IMR-90 (cell line): ENCODE data around the gene CACNA2D3. TPM values are rescaled to one million over a fixed set of nuclear protein-coding genes. Genes with fewer than 3 reads are reported as not detected.
A peak's percentile ranks its signal among the peaks of the same experiment; 100 is the strongest.

ENCODE experiments used
- ATAC-seq: fragments of 200-7000 bp; cut with Tn5 transposase; 2 replicates; pipeline ENCODE4 v1.9.1; 2020; ENCODE audit warnings: low read depth, mild to moderate bottlenecking, moderate library complexity
- BruUV-seq: library from RNA; stranded (reverse); fragments of 400-500 nt; replicated peaks from 2 replicates; lab custom pipeline; 2021; lab: Mats Ljungman, UMichigan
- CTCF ChIA-PET: fragments of 300-600 bp; formaldehyde crosslinking; extraction: SDS; loops from one replicate; lab custom pipeline; 2021; ENCODE audit warnings: antibody characterized with exemption; lab: Yijun Ruan, JAX
- POLR2A ChIA-PET: fragments of 300-600 bp; sonication (Branson Sonifier 250); formaldehyde crosslinking; loops from one replicate; lab custom pipeline; 2022; ENCODE audit warnings: antibody characterized with exemption; ENCODE audit not compliant: unreplicated experiment; lab: Charles Lee
- DNase-seq: peaks from one replicate; pipeline ENCODE4 v3.0.0; 2013
- H2AFZ ChIP-seq: replicated peaks from 2 replicates; pipeline ENCODE3; 2013; ENCODE audit warnings: low read length, mild to moderate bottlenecking; ENCODE audit not compliant: poor library complexity
- H2AK5ac ChIP-seq: 2 replicates; pipeline ENCODE4 v1.6.1; 2013; ENCODE audit warnings: low read depth, low read length, inconsistent platforms
- H2AK9ac ChIP-seq: replicated peaks from 2 replicates; pipeline ENCODE3; 2013; ENCODE audit warnings: mild to moderate bottlenecking, low read depth, low read length, moderate library complexity; ENCODE audit not compliant: poor library complexity
- H2BK120ac ChIP-seq: 2 replicates; pipeline ENCODE4 v1.6.1; 2013; ENCODE audit warnings: low read depth, low read length, inconsistent platforms
- H2BK15ac ChIP-seq: 3 replicates; pipeline ENCODE4 v1.6.1; 2013; ENCODE audit warnings: low read depth, low read length, inconsistent platforms
- H2BK20ac ChIP-seq: 2 replicates; pipeline ENCODE4 v1.6.1; 2013; ENCODE audit warnings: low read depth, mild to moderate bottlenecking, inconsistent platforms, low read length, moderate library complexity
- H2BK5ac ChIP-seq: 2 replicates; pipeline ENCODE4 v1.6.1; 2013; ENCODE audit warnings: mild to moderate bottlenecking, low read depth, low read length, inconsistent platforms; ENCODE audit not compliant: poor library complexity, severe bottlenecking
- H3K14ac ChIP-seq: replicated peaks from 2 replicates; pipeline ENCODE4 v1.6.1; 2013; ENCODE audit warnings: low read depth, low read length, inconsistent platforms
- H3K18ac ChIP-seq: 2 replicates; pipeline ENCODE4 v1.6.1; 2013; ENCODE audit warnings: low read depth, low read length, control low read depth
- H3K23ac ChIP-seq: 2 replicates; pipeline ENCODE4 v1.6.1; 2013; ENCODE audit warnings: low read depth, low read length, inconsistent platforms
- H3K27ac ChIP-seq: 2 replicates; pipeline ENCODE4 v1.5.1; 2013; ENCODE audit warnings: mild to moderate bottlenecking, control low read depth, low read length; ENCODE audit not compliant: insufficient read depth
- H3K27me3 ChIP-seq: 2 replicates; pipeline ENCODE4 v1.6.1; 2013; ENCODE audit warnings: low read length; ENCODE audit not compliant: control insufficient read depth, insufficient read depth
- H3K36me3 ChIP-seq: 2 replicates; pipeline ENCODE4 v1.6.1; 2013; ENCODE audit warnings: low read length, mixed read lengths; ENCODE audit not compliant: control insufficient read depth, insufficient read depth
- H3K4ac ChIP-seq: 2 replicates; pipeline ENCODE4 v1.6.1; 2013; ENCODE audit warnings: low read depth, low read length, inconsistent platforms
- H3K4me1 ChIP-seq: 2 replicates; pipeline ENCODE4 v1.6.1; 2013; ENCODE audit warnings: low read length, mixed read lengths; ENCODE audit not compliant: control insufficient read depth, insufficient read depth
- H3K4me2 ChIP-seq: 2 replicates; pipeline ENCODE4 v1.6.1; 2013; ENCODE audit warnings: low read depth, mild to moderate bottlenecking, control low read depth, low read length, moderate library complexity
- H3K4me3 ChIP-seq: 2 replicates; pipeline ENCODE4 v1.5.1; 2013; ENCODE audit warnings: low read depth, mild to moderate bottlenecking, control low read depth, low read length, moderate library complexity; ENCODE audit not compliant: insufficient read depth
- H3K56ac ChIP-seq: 2 replicates; pipeline ENCODE4 v1.6.1; 2013; ENCODE audit warnings: low read length, inconsistent platforms; ENCODE audit not compliant: insufficient read depth; ENCODE audit errors: extremely low read depth
- H3K79me1 ChIP-seq, 2 experiments: 2 replicates each; pipeline ENCODE4 v1.6.1; 2013; ENCODE audit warnings: low read length in 2 of 2, inconsistent platforms in 1 of 2, low read depth in 1 of 2
- H3K9ac ChIP-seq: 2 replicates; pipeline ENCODE4 v1.6.1; 2013; ENCODE audit warnings: low read depth, low read length, control low read depth
- H3K9me1 ChIP-seq: 2 replicates; pipeline ENCODE4 v1.6.1; 2013; ENCODE audit warnings: low read length, inconsistent platforms; ENCODE audit not compliant: insufficient read depth
- H3K9me3 ChIP-seq: 2 replicates; pipeline ENCODE4 v1.6.1; 2013; ENCODE audit warnings: low read length; ENCODE audit not compliant: control insufficient read depth, insufficient read depth
- H4K20me1 ChIP-seq: 2 replicates; pipeline ENCODE4 v1.6.1; 2013; ENCODE audit warnings: low read length, inconsistent platforms; ENCODE audit not compliant: insufficient read depth
- H4K5ac ChIP-seq: 2 replicates; pipeline ENCODE4 v1.6.1; 2013; ENCODE audit warnings: mild to moderate bottlenecking, low read depth, low read length, control low read depth
- H4K8ac ChIP-seq, 2 experiments: 2 replicates each; pipeline ENCODE4 v1.6.1; 2013; ENCODE audit warnings: low read depth in 2 of 2, low read length in 2 of 2, control low read depth in 1 of 2, inconsistent platforms in 1 of 2
- H4K91ac ChIP-seq: 2 replicates; pipeline ENCODE4 v1.6.1; 2013; ENCODE audit warnings: low read depth, low read length, inconsistent platforms; ENCODE audit not compliant: insufficient read depth
- BHLHE40 ChIP-seq: fragments of 150-350 bp; IDR thresholded peaks from 2 replicates; pipeline ENCODE4 v1.6.1; 2016; ENCODE audit warnings: mild to moderate bottlenecking, low read depth, low read length
- CEBPB ChIP-seq: IDR thresholded peaks from 2 replicates; pipeline ENCODE4 v1.6.1; 2012; ENCODE audit warnings: low read depth, low read length, improper control_type of control experiment
- CHD1 ChIP-seq: IDR thresholded peaks from 2 replicates; pipeline ENCODE4 v1.6.1; 2012; ENCODE audit warnings: low read depth, low read length, improper control_type of control experiment
- CTCF ChIP-seq: conservative IDR thresholded peaks from 2 replicates; pipeline ENCODE4 v1.5.1; 2012; ENCODE audit warnings: mild to moderate bottlenecking, low read depth, low read length, improper control_type of control experiment
- FOS ChIP-seq: fragments of 150-350 bp; IDR thresholded peaks from 2 replicates; pipeline ENCODE4 v1.6.1; 2016; ENCODE audit warnings: low read depth, low read length
- MAFK ChIP-seq: IDR thresholded peaks from 2 replicates; pipeline ENCODE4 v1.6.1; 2012; ENCODE audit warnings: low read depth, low read length, improper control_type of control experiment
- MAZ ChIP-seq: IDR thresholded peaks from 2 replicates; pipeline ENCODE4 v1.6.1; 2012; ENCODE audit warnings: low read depth, mild to moderate bottlenecking, low read length, improper control_type of control experiment, moderate library complexity, borderline replicate concordance
- MXI1 ChIP-seq: IDR thresholded peaks from 2 replicates; pipeline ENCODE4 v1.6.1; 2012; ENCODE audit warnings: low read depth, mild to moderate bottlenecking, low read length, moderate library complexity, borderline replicate concordance
- NFE2L2 ChIP-seq: fragments of 150-350 bp; IDR thresholded peaks from 2 replicates; pipeline ENCODE4 v1.6.1; 2016; ENCODE audit warnings: low read depth, mild to moderate bottlenecking, low read length
- POLR2A ChIP-seq: IDR thresholded peaks from 2 replicates; pipeline ENCODE4 v1.6.1; 2012; ENCODE audit warnings: mild to moderate bottlenecking, low read depth, low read length
- RAD21 ChIP-seq: IDR thresholded peaks from 2 replicates; pipeline ENCODE4 v1.6.1; 2012; ENCODE audit warnings: low read length, improper control_type of control experiment
- RCOR1 ChIP-seq: IDR thresholded peaks from 2 replicates; pipeline ENCODE4 v1.6.1; 2012; ENCODE audit warnings: mild to moderate bottlenecking, low read length, improper control_type of control experiment; ENCODE audit not compliant: insufficient replicate concordance
- RFX5 ChIP-seq: IDR thresholded peaks from 2 replicates; pipeline ENCODE4 v1.8.0; 2012; ENCODE audit warnings: low read depth, mild to moderate bottlenecking, low read length, moderate library complexity
- SMC3 ChIP-seq: fragments of 150-350 bp; IDR thresholded peaks from 2 replicates; pipeline ENCODE4 v1.6.1; 2016; ENCODE audit warnings: low read depth, mild to moderate bottlenecking, antibody characterized with exemption, low read length, moderate library complexity
- USF2 ChIP-seq: fragments of 150-350 bp; IDR thresholded peaks from 2 replicates; pipeline ENCODE4 v1.6.1; 2017; ENCODE audit warnings: mild to moderate bottlenecking, antibody characterized with exemption, low read length, low read depth
- WGBS, 2 experiments: methylation state at CpG; one replicate each; pipeline versions ENCODE4 v1.1.5 to v1.1.7; 2013; ENCODE audit warnings: missing lambda C conversion rate in 2 of 2; ENCODE audit not compliant: insufficient read length in 1 of 2; ENCODE audit errors: extremely low coverage in 2 of 2; 5-methylcytosine and 5-hydroxymethylcytosine counted together
- dilution Hi-C: fragments of 300-500 bp; cut with HindIII; formaldehyde crosslinking; loops from one replicate; pipeline ENCODE4 v1.14.3; 2018; ENCODE audit warnings: low sequenced_read_pairs; ENCODE audit not compliant: unreplicated experiment
- in situ Hi-C: fragments of 300-500 bp; cut with MboI; formaldehyde crosslinking; loops from 3 replicates; pipeline ENCODE4 v1.14.3; 2019; ENCODE audit warnings: low sequenced_read_pairs, inconsistent platforms, mixed read lengths
- intact Hi-C: fragments of 100-400 bp; cut with micrococcal nuclease; formaldehyde crosslinking; loops from 2 replicates; pipeline ENCODE4 v1.10.0; 2022
- polyA plus RNA-seq, 3 experiments: library from polyadenylated mRNA; depleted of rRNA; stranded (reverse); fragments of >200 nt; gene quantifications; 2 replicates each; pipeline ENCODE4 v1.2.3, GENCODE V29; 2012; ENCODE audit warnings: low replicate concordance in 1 of 3
- total RNA-seq: library from RNA; depleted of rRNA; stranded (reverse); fragments of >200 nt; gene quantifications from 2 replicates; pipeline ENCODE4 v1.2.3, GENCODE V29; 2012
- TF ChIP-seq, protein P1 (sequence below): fragments of 150-350 bp; IDR thresholded peaks from 2 replicates; pipeline ENCODE4 v1.6.1; 2016; ENCODE audit warnings: low read depth, mild to moderate bottlenecking, low read length, moderate library complexity, borderline replicate concordance

CACNA2D3 gene
- total and polyA plus RNA-seq, 2 of the 4 experiments (the other 2 are of a cell fraction) = 0.36 to 0.41 TPM

DNA sequence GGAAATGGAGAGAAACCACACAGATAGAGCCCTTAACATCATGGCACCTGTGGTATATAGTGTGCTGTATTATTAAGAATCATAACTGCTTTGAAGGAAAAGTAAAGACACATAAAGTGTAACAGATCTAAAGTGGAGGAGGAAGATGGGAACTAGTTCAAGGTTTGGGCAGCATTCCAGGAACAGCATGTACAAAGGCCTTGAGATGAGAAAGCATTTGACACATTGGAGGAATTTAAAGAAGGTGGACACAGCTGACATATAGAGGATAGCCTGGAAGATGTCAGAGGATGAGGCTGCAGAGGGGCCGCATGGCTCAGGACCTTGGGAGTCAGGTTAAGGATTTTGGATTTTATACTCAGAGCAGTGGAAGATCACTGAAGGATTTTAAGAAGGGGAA lies 766.5 kb downstream of the CACNA2D3 start:
- ChIA-PET POLR2A (no interaction called here), CTCF (no interaction called here)

More for the DNA sequence above, 766.5 kb downstream of the CACNA2D3 start:
- Histone ChIP-seq H3K27ac (no peak overlapping the region), H3K27me3 (no peaks in the 10 kb centered on the region), H3K4me2 (no peak overlapping the region), H3K9me1 (peaks cover 6% of the 10 kb centered on the region), H3K9ac (no peak overlapping the region), H3K23ac (no peak overlapping the region), H2AK9ac (no peak overlapping the region), H2BK5ac (no peak overlapping the region), H4K91ac (no peak overlapping the region), H3K9me3 (no peaks in the 10 kb centered on the region), H3K36me3 (no peaks in the 10 kb centered on the region), H3K18ac (no peak overlapping the region), H4K5ac (no peak overlapping the region), H4K20me1 (no peaks in the 10 kb centered on the region), H2BK120ac (0 out of 2 replicates have a peak overlapping the region, but pooled peaks have one; percentile 20), H2BK20ac (no peak overlapping the region), H2AK5ac (peak overlapping the region; percentile 61), H4K8ac (no peak overlapping the region), H3K4me3 (no peak overlapping the region), H2BK15ac (peak overlapping the region; percentile 19; the same call in 1 of the 3 replicates), H3K56ac (no peak overlapping the region), H3K4me1 (peaks cover 13% of the 10 kb centered on the region), H3K14ac (no peak overlapping the region), H2AFZ (no peak overlapping the region), H3K4ac (no peak overlapping the region), H3K79me1 (no peaks in the 10 kb centered on the region)
- peak; percentile 24 for DNase-seq
- dilution Hi-C loops (no loop called here), in situ Hi-C loops (loop anchor here (10.0 kb wide), 1 partner anchor 596 kb away; the partner anchor contains the start of gene WNT5A), intact Hi-C loops (no loop called here)
- TF ChIP-seq RAD21 (no peak), USF2 (no peak), RFX5 (no peak), CTCF (no peak), SMC3 (no peak), POLR2A (no peak), BHLHE40 (no peak), FOS (no peak), CEBPB (no peak), MAFK (no peak), RCOR1 (no peak), MAZ (no peak), NFE2L2 (no peak), MXI1 (no peak), CHD1 (no peak)
- TF ChIP-seq, protein P1, sequence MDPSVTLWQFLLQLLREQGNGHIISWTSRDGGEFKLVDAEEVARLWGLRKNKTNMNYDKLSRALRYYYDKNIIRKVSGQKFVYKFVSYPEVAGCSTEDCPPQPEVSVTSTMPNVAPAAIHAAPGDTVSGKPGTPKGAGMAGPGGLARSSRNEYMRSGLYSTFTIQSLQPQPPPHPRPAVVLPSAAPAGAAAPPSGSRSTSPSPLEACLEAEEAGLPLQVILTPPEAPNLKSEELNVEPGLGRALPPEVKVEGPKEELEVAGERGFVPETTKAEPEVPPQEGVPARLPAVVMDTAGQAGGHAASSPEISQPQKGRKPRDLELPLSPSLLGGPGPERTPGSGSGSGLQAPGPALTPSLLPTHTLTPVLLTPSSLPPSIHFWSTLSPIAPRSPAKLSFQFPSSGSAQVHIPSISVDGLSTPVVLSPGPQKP = no peak
- WGBS, 2 experiments = 100% methylated on average over 1 of the region's 1 CpG; no CpG with 5 or more reads in 1 of the 2 experiments
- no peak for ATAC-seq
- no TSS peak for BruUV-seq
